ENCODE results near the gene VPS13D. TPM values are rescaled to one million over a fixed set of nuclear protein-coding genes. Genes with fewer than 3 reads are reported as not detected.

VPS13D gene
- total RNA-seq, 1 experiment from 2014 or later = 20.2 TPM

DNA sequence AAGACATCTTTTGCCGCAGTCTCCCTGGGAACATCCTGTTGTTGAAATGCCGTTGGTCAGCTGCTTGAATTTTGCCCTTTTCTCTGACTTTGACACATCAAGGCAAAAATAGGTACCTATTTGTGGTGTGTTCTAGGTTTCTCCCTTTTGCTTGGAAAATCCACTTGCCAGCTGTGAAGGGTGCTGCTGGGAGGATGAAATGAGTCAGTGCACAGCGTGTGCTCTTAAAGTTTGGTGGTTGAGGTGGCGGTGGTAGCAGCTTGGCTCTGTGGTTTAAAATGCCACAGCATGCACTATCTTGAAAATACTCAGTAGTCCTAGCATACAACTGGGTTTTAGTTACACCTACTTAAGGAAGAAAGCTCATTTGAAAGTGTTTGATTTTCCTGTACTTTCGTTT is 204.3 kb downstream of the VPS13D start:
- H3K27ac ChIP-seq (ENCODE audit: insufficient read length, low read depth, low read length) = no peak overlapping the region
- no peaks in the 10 kb centered on the region for H4K20me1 ChIP-seq (ENCODE audit: control insufficient read depth, insufficient read depth, insufficient read length)
- H3K27me3 ChIP-seq (ENCODE audit: insufficient read depth, low read length) = no peaks in the 10 kb centered on the region
- no peak overlapping the region for H4K91ac ChIP-seq (ENCODE audit: insufficient read length, low read depth, low read length)
- H3K79me1 ChIP-seq (ENCODE audit: insufficient read depth, low read depth, low read length, poor library complexity, severe bottlenecking) = no peaks in the 10 kb centered on the region
- no peak overlapping the region for H3K56ac ChIP-seq (ENCODE audit: insufficient read length, low read depth, low read length)
- peaks cover 18 to 30% of the 10 kb centered on the region in 2 experiments for H3K4me1 Mint-ChIP-seq
- no peak overlapping the region for H3K4me3 Mint-ChIP-seq
- no peak overlapping the region for H3K23ac ChIP-seq (ENCODE audit: insufficient read length, low read depth, low read length)
- H3T11ph ChIP-seq (ENCODE audit: low read length) = no peak overlapping the region
- H3K4ac ChIP-seq (ENCODE audit: low read depth, low read length) = no peak overlapping the region
- H3K9me3 ChIP-seq (ENCODE audit: control insufficient read depth, low read depth, low read length) = no peaks in the 10 kb centered on the region
- no peak overlapping the region for H2BK20ac ChIP-seq (ENCODE audit: low read depth, low read length, poor library complexity, severe bottlenecking)
- no peaks in the 10 kb centered on the region for H3K79me2 ChIP-seq (ENCODE audit: insufficient read depth, low read length)
- H2AK5ac ChIP-seq (ENCODE audit: insufficient read length, low read length) = no peak overlapping the region
- H2BK12ac ChIP-seq (ENCODE audit: insufficient read length, low read depth, low read length) = no peak overlapping the region
- H2BK15ac ChIP-seq (ENCODE audit: low read depth, low read length) = no peak overlapping the region
- H3K36me3 Mint-ChIP-seq (ENCODE audit: insufficient read depth in 1 of 3, low read depth in 3 of 3) = peaks cover 2 to 14% (median 3%) of the 10 kb centered on the region in 3 experiments; a peak in 5 of 7 replicates
- H2BK120ac ChIP-seq (ENCODE audit: low read depth, low read length, poor library complexity, severe bottlenecking) = no peak overlapping the region
- no peak overlapping the region for H4K8ac ChIP-seq (replicated peaks; ENCODE audit: insufficient read length, low read depth, low read length)
- TF ChIP-seq, protein P1, sequence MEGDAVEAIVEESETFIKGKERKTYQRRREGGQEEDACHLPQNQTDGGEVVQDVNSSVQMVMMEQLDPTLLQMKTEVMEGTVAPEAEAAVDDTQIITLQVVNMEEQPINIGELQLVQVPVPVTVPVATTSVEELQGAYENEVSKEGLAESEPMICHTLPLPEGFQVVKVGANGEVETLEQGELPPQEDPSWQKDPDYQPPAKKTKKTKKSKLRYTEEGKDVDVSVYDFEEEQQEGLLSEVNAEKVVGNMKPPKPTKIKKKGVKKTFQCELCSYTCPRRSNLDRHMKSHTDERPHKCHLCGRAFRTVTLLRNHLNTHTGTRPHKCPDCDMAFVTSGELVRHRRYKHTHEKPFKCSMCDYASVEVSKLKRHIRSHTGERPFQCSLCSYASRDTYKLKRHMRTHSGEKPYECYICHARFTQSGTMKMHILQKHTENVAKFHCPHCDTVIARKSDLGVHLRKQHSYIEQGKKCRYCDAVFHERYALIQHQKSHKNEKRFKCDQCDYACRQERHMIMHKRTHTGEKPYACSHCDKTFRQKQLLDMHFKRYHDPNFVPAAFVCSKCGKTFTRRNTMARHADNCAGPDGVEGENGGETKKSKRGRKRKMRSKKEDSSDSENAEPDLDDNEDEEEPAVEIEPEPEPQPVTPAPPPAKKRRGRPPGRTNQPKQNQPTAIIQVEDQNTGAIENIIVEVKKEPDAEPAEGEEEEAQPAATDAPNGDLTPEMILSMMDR (conservative IDR thresholded peaks at IDR 0.05) = no peak
- H3K18ac ChIP-seq (ENCODE audit: insufficient read length, low read depth, low read length) = no peak overlapping the region
- H3K4me2 ChIP-seq (ENCODE audit: insufficient read depth, insufficient read length, low read length) = no peak overlapping the region
- H3K4me1 ChIP-seq (ENCODE audit: insufficient read depth, low read length) = no peaks in the 10 kb centered on the region
- no peaks in the 10 kb centered on the region for H3K23me2 ChIP-seq (ENCODE audit: insufficient read length, low read depth, low read length, poor library complexity, severe bottlenecking)
- no CpG with 5 or more reads among the region's 5 CpGs for WGBS (ENCODE audit: extremely low coverage, insufficient read length, low lambda C conversion rate)
- no peaks in the 10 kb centered on the region; the same call in 1 of the 2 replicates for H3K27me3 Mint-ChIP-seq (ENCODE audit: low read depth)
- no peak overlapping the region for H2BK5ac ChIP-seq (ENCODE audit: insufficient read length, low read length)
- no peak overlapping the region for H3K27ac Mint-ChIP-seq
- H3K9me3 Mint-ChIP-seq = no peaks in the 10 kb centered on the region; a peak in 1 of 5 replicates
- H3K9ac ChIP-seq (ENCODE audit: extremely low read depth, insufficient read length, low read length) = no peak overlapping the region
- H4K5ac ChIP-seq (ENCODE audit: insufficient read length, low read depth, low read length) = no peak overlapping the region
- no peak for DNase-seq
- H3K14ac ChIP-seq (ENCODE audit: insufficient read depth, low read length) = no peak overlapping the region
- H2AFZ ChIP-seq (ENCODE audit: low read length) = no peak overlapping the region

All from H9 (cell line).